PC-9 (cell line): Measurements from ENCODE around the gene CTPS2.

ENCODE experiments used
- EZH2 ChIP-seq: fragments of 200-600 bp; sonication (generic); IDR thresholded peaks from 2 replicates; pipeline ENCODE4 v1.8.0; 2017; ENCODE audit warnings: antibody characterized with exemption, low read depth
- TF ChIP-seq, protein P1 (sequence below): fragments of 200-600 bp; sonication (generic); conservative IDR thresholded peaks from 2 replicates; pipeline ENCODE4 v1.6.1; 2017; ENCODE audit warnings: mixed run types, antibody characterized with exemption, mild to moderate bottlenecking, moderate library complexity

DNA sequence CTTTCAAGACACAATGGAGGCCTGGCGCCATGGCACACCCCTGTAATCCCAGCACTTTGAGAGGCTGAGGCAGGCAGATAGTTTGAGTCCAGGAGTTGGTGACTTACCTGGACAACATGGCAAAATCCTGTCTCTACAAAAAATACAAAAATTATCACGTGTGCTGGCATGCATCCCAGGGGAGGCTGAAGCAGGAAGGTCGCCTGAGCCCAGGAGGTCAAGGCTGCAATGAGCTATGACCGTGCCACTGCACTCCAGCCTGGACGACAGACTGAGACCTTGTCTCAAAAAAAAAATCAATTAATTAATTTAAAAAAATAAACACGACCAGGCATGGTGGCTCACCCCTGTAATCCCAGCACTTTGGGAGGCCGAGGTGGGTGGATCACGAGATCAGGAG is 2.0 kb upstream of the CTPS2 start:
- TF ChIP-seq, protein P1, sequence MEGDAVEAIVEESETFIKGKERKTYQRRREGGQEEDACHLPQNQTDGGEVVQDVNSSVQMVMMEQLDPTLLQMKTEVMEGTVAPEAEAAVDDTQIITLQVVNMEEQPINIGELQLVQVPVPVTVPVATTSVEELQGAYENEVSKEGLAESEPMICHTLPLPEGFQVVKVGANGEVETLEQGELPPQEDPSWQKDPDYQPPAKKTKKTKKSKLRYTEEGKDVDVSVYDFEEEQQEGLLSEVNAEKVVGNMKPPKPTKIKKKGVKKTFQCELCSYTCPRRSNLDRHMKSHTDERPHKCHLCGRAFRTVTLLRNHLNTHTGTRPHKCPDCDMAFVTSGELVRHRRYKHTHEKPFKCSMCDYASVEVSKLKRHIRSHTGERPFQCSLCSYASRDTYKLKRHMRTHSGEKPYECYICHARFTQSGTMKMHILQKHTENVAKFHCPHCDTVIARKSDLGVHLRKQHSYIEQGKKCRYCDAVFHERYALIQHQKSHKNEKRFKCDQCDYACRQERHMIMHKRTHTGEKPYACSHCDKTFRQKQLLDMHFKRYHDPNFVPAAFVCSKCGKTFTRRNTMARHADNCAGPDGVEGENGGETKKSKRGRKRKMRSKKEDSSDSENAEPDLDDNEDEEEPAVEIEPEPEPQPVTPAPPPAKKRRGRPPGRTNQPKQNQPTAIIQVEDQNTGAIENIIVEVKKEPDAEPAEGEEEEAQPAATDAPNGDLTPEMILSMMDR: no peak
- no peak for TF ChIP-seq EZH2
